Islet of Langerhans (tissue), 1 donor: ENCODE measurements around the gene NCMAP.

ENCODE experiments used
- FAIRE-seq: peaks from one replicate; lab custom pipeline; 2011; peaks lifted over from hg19 to GRCh38; lab: Jason Lieb, UNC

NCMAP gene

GRCh38 chr1:24622218-24622617 lies 66.3 kb downstream of the NCMAP start:
- no peak for FAIRE-seq

DNA sequence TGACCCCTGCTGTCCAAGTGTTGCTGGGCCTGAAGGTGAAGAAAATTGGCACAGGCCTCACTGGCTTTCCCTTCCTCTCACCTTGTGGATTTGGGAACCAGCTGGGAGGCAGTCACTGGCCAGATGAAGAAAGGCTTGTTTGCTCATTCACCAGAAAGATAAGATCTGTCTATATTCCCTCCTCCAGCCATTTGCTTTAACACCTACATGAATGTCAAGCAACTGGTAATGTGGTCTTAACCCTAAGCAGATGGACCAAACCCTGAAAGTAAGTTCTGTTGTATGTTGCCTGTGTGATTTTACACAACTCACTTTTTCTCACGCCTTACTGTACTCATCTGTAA lies 76.9 kb downstream of the NCMAP start:
- no peak for FAIRE-seq

GRCh38 chr1:24635195-24635843 lies 79.4 kb downstream of the NCMAP start:
- peak; percentile 97 for FAIRE-seq

GRCh38 chr1:24636661-24637357 lies 80.9 kb downstream of the NCMAP start:
- no peak for FAIRE-seq

DNA sequence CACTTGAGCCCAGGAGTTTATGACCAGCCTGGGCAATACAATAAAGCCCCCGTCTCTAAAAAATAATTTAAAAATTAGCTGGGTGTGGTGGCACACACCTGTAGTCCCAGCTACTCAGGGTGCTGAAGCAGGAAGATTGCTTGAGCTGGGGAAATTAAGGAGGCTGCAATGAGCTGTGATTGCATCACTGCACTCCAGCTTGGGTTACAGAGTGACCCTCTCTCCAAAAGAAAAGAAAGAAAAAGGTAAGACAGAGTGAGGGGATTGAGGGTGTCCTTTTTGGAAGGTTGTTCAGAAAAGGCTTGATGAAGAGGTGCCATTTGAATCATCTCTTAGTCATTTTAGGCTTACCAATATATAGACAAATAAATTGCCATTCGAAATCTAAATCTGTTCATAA lies 83.2 kb downstream of the NCMAP start:
- no peak for FAIRE-seq

- FAIRE-seq, result no peak
Measured at GRCh38 chr1:24639881-24640280, 84.0 kb downstream of the NCMAP start.

- no peak for FAIRE-seq
Measured at GRCh38 chr1:24640288-24640687, 84.4 kb downstream of the NCMAP start.

GRCh38 chr1:24641646-24642151 lies 85.8 kb downstream of the NCMAP start:
- no peak for FAIRE-seq

DNA sequence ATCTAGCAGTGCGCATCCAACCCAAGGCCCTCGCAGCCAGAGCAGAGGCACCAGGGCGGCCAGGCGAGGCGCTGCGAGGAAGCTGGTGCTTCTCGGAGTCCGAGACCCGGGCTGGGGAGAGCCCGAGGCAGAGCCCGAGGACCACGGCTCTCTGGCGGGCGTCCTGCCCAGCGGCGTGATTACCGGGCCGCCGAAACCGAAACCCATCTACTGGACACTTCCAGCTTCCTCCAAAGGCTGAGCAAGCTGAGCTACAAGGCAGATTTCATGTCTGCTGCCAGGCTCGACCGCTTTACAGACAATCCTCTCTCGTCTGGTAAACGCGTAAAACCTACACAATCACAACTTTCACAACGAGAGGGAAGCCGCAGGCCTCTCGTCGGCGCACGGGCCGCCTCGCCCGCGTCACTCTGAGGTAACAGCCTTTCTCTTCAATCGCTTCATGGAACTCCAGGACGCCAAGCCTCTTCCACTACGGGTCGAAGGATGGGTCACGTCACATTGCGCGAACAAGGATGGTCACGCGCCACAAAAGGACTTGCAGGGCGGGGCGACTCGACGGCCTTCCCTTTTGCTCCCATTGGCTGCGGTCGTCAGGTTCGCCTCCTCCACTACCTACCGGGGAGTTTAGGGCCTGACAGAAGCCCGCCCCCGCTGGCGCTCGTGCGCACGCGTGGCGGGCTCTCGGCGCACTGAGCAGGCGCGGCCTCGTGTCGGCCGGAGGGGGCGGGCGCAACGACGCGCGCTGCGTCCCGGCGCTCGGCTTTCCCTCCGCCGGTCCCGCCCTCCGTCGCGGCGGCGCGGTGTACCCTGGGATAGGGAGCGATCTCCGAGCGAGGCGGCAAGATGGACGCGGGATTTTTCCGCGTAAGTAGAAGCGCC lies 86.8 kb downstream of the NCMAP start, which contains the start of gene SRRM1:
TSS of gene SRRM1 (plus strand) at position 822 of the 882 bp plus-strand sequence. CDS start at position 847, 25 bp downstream.
- FAIRE-seq, result peak; percentile 45

DNA sequence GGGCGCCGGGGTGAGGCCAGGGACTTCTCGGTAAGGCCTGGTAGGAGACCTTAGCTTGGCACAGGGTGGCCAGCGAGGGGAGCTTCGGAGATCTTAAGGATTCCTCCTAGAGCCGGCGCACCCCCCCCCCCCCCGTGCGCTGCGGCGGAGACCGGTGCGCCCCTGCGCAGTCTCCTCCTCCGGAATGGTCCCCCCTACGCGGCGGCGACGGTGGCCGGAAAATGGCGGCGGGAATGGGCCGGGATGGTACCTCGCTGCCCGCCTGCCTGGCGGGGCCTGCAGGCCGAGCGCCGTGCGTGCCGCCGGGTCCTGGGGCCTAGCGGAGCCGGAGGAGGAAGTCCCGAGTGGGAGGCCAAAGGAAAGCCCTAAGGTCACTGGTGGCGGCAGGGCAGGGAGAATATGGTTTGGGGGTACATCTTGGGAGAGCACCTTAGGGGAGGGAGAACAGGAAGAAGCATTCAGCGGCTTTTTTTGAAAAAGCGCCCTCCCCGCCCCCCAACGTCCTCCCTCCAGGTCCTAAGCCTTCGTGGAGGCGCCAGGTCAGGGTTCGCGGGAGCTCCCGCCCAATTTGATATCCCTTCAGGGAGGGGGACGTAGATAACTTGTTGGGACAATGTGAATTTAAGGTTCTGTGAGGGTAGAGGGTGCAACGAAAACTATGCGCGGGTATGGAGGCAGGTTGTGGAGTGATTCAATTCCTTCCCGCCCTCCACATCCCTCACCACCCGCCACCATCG lies 87.6 kb downstream of the NCMAP start:
- FAIRE-seq, result no peak

DNA sequence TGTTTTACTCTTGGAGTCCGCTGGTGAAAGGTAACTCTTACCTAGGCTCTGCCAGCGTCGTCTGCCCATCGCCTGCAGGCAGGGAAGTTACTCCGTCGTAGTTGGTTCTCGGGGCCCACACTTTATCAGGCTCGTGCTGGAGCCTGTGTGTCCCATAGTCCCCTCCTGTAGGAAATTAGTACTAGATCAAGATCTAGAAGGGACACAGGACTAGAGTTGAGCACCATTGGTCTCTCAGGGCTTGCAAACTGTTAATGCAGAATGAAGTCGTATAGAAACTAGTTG lies 88.2 kb downstream of the NCMAP start:
- FAIRE-seq, result no peak

- FAIRE-seq, result no peak
Measured at GRCh38 chr1:24648919-24649318, 93.0 kb downstream of the NCMAP start.

- FAIRE-seq, result no peak
Measured at GRCh38 chr1:24652382-24652781, 96.5 kb downstream of the NCMAP start.

DNA sequence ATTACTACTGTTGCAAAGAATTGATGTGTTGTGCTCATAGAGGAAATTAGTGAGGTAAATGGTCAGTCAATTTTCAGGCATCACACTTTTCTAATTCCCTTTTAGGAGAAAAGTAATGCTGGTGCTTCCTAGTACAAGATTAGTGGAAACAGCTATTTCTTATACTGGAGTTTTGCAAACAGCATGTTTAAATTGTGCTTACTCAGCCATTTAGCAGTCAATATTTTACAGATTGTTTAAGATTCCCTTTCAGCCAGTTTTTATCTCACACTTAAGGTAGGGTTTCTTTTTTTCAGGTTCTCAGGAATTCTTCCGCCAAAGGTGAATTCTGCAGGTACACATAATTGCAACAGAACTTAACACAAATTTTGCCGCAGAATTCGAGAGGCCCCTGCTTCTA lies 98.1 kb downstream of the NCMAP start:
- FAIRE-seq, result no peak

GRCh38 chr1:24656046-24656445 lies 100.2 kb downstream of the NCMAP start:
- FAIRE-seq, result no peak

GRCh38 chr1:24657781-24658180 lies 101.9 kb downstream of the NCMAP start:
- no peak for FAIRE-seq
